Tibial artery (tissue), 4 donors: ENCODE results near the gene MYH14.

Experiments
- DNase-seq, 2 donors: peaks; one replicate each; pipeline ENCODE4 v3.0.0-alpha.2; 2019
- H3K27ac ChIP-seq, 2 donors: fragments of 200-600 bp; sonication (generic) in 1 of 2; 1 replicate in 1 of 2; 2 replicates in 1 of 2; pipeline ENCODE4 v1.5.1; 2018 to 2019; ENCODE audit warnings: mild to moderate bottlenecking in 1 of 2
- H3K27me3 ChIP-seq, 2 donors: fragments of 200-600 bp; sonication (generic) in 1 of 2; one replicate each; pipeline versions ENCODE4 v1.5.1 to v1.6.0; 2016 to 2019
- H3K36me3 ChIP-seq, 3 donors: fragments of 200-600 bp; sonication (generic) in 2 of 3; one replicate each; pipeline ENCODE4 v1.5.1; 2016 to 2019; ENCODE audit warnings: mild to moderate bottlenecking in 2 of 3
- H3K4me1 ChIP-seq, 4 donors: fragments of 200-600 bp; sonication (generic) in 2 of 4; 1 replicate in 3 of 4; 2 replicates in 1 of 4; pipeline ENCODE4 v1.5.1; 2016 to 2019
- H3K4me3 ChIP-seq, 2 donors: fragments of 200-600 bp; sonication (generic) in 1 of 2; 1 replicate in 1 of 2; 2 replicates in 1 of 2; pipeline ENCODE4 v1.5.1; 2018 to 2019; ENCODE audit warnings: mild to moderate bottlenecking in 2 of 2
- H3K9me3 ChIP-seq, 3 donors: fragments of 200-600 bp; sonication (generic) in 1 of 3; one replicate each; pipeline ENCODE4 v1.5.1; 2016 to 2019
- CTCF ChIP-seq, 2 experiments: fragments of 200-600 bp in 1 of 2; fragments of 450-650 bp in 1 of 2; IDR thresholded peaks; one replicate each; pipeline ENCODE4 v1.5.1; 2017 to 2019; ENCODE audit warnings: antibody characterized with exemption in 2 of 2, mild to moderate bottlenecking in 1 of 2, moderate library complexity in 1 of 2
- intact Hi-C: fragments of 100-400 bp; cut with DNase I; formaldehyde crosslinking; loops from one replicate; pipeline ENCODE4 v1.15.0; 2023; ENCODE audit warnings: low total_unique reads

MYH14 gene

GRCh38 chr19:50314724-50315708 is 111.6 kb downstream of the MYH14 start:
- Histone ChIP-seq H3K27ac (no peak overlapping the region), H3K27me3 (peaks cover 2 to 73% of the 10 kb centered on the region in 2 donors), H3K9me3 (no peaks in the 10 kb centered on the region), H3K4me3 (no peak overlapping the region), H3K4me1 (peaks cover 0 to 15% (median 0%) of the 10 kb centered on the region in 4 donors), H3K36me3 (no peaks in the 10 kb centered on the region)
- no peak for DNase-seq
- TF ChIP-seq CTCF (IDR thresholded peaks at IDR 0.05), result no peak
- intact Hi-C loops, result no loop called here

DNA sequence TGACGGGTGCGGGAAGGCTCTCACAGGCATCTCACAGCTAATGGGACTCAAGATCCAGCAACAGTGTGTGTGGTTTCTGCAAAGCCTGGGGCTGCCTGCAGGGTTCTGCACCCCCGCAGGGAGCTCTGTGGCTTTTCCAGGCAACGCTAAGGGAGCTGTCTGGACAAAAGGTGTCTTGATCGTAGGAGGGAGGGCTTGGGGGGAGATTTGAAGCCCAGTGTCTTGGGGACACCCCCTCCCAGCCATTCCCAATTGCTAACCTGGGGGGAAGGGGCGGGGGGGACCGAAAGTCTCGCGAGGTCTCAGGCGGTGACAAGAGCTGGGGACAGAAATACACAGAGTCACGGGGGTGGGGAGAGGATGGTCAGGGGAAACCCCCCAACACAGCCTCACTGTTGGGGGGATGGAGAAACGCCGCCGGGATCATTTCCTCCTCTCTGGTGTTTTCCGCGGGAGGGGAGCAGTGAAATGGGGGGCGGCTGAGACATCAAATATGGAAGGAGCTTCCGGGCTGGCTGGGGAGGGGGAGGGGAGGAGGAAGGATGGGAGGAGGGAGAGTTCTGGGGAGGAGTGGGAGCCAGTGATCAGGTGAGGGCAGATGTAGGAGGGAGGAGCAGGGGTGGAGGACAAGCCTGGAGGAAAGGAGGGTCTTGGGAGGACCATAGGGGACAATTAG is 112.5 kb downstream of the MYH14 start:
- peaks cover 2 to 69% of the 10 kb centered on the region in 2 donors for H3K27me3 ChIP-seq
- no peak overlapping the region for H3K27ac ChIP-seq
- intact Hi-C loops, result no loop called here
- no peak overlapping the region for H3K4me3 ChIP-seq
- no peak for DNase-seq
- no peak for TF ChIP-seq CTCF (IDR thresholded peaks at IDR 0.05)
- no peaks in the 10 kb centered on the region for H3K36me3 ChIP-seq
- H3K4me1 ChIP-seq, result peaks cover 0 to 15% (median 0%) of the 10 kb centered on the region in 4 donors
- H3K9me3 ChIP-seq, result no peaks in the 10 kb centered on the region

GRCh38 chr19:50317115-50317514 is 113.7 kb downstream of the MYH14 start:
- no peak for DNase-seq
- Histone ChIP-seq H3K4me1 (peaks cover 0 to 11% (median 0%) of the 10 kb centered on the region in 4 donors), H3K27ac (no peak overlapping the region), H3K36me3 (no peaks in the 10 kb centered on the region), H3K9me3 (no peaks in the 10 kb centered on the region), H3K27me3 (peaks cover 2 to 57% of the 10 kb centered on the region in 2 donors), H3K4me3 (no peak overlapping the region)
- no peak for TF ChIP-seq CTCF (IDR thresholded peaks at IDR 0.05)
- intact Hi-C loops, result no loop called here

- H3K27me3 ChIP-seq, result peaks cover 2 to 52% of the 10 kb centered on the region in 2 donors
- no peak overlapping the region for H3K4me3 ChIP-seq
- no peak overlapping the region for H3K27ac ChIP-seq
- H3K36me3 ChIP-seq, result no peaks in the 10 kb centered on the region
- intact Hi-C loops, result no loop called here
- no peak for TF ChIP-seq CTCF (IDR thresholded peaks at IDR 0.05)
- no peaks in the 10 kb centered on the region for H3K9me3 ChIP-seq
- no peak for DNase-seq
- peaks cover 0 to 4% (median 0%) of the 10 kb centered on the region in 4 donors for H3K4me1 ChIP-seq
Observed at GRCh38 chr19:50318438-50318837, 115.0 kb downstream of the MYH14 start.

- Histone ChIP-seq H3K9me3 (no peaks in the 10 kb centered on the region), H3K27ac (no peak overlapping the region), H3K36me3 (no peaks in the 10 kb centered on the region), H3K27me3 (peaks cover 2 to 46% of the 10 kb centered on the region in 2 donors), H3K4me1 (peaks cover 0 to 1% (median 0%) of the 10 kb centered on the region in 4 donors), H3K4me3 (no peak overlapping the region)
- intact Hi-C loops, result no loop called here
- TF ChIP-seq CTCF (IDR thresholded peaks at IDR 0.05), result no peak
- no peak for DNase-seq
Observed at GRCh38 chr19:50319156-50319555, 115.7 kb downstream of the MYH14 start.
